ENCODE data around the gene VPS18.

GRCh38 chr15:40852529-40852928 lies 41.7 kb upstream of the VPS18 start:
- no peak for TF ChIP-seq GATA2 (IDR thresholded peaks at IDR 0.05; ENCODE audit: low read depth, low read length)
- no peak for TF ChIP-seq GATA3 (IDR thresholded peaks at IDR 0.05; ENCODE audit: low read depth, low read length)

Measured in SH-SY5Y (cell line).